ENCODE results near the gene SLC38A10. TPM values are rescaled to one million over a fixed set of nuclear protein-coding genes. Genes with fewer than 3 reads are reported as not detected.

The SLC38A10 gene
- total and polyA plus RNA-seq, 2 experiments from 2014 or later = 94.4 to 131 TPM

DNA sequence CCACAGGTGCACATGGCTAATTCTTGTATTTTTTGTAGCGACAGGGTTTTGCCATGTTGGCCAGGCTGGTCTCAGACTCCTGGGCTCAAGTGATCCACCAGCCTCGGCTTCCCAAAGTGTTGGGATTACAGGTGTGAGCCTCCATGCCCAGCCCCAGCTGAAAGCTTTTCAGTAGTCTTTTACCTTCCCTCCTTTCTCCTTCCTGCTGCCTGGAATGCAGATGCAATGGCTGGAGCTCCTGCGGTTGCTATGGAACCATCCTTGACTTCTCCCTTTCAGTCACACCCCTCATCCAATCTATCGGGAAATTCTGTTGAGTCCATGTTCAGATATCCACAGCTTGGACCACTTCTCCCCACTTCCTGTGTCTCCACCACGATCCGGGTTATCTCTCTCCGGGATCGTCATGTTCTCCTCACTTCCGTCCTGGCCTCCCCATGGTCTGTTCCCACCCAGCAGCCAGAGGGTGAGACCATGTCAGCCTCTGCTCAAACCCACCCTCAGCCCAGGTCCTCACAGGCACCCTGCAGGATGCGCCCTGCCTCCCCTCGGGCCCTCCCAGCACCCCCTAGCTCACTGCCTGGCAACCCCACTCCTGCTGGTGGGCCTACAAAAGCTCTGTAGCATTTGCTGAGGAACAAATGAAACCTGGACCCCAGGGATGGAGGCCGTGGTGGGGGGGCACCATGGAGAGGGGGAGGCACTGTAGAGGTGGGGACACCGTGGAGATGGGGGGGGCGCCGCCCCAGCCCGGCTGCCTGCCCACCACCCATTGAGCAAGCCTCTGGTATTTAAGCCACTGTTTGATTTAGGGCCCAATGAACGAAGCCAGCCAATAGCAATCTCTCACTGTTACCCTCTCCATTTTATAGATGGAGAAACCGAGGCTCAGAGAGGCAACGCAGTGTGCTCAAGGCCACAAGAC is 12.8 kb upstream of the SLC38A10 start:
- Histone ChIP-seq H3K4me1 (ENCODE audit: low read depth) (peaks cover 25% of the 10 kb centered on the region), H3K27me3 (no peaks in the 10 kb centered on the region), H3K36me3 (no peaks in the 10 kb centered on the region), H3K27ac (no peak overlapping the region), H3K9me3 (ENCODE audit: low read depth) (no peaks in the 10 kb centered on the region), H3K4me3 (no peak overlapping the region)
- TF ChIP-seq, protein P1, sequence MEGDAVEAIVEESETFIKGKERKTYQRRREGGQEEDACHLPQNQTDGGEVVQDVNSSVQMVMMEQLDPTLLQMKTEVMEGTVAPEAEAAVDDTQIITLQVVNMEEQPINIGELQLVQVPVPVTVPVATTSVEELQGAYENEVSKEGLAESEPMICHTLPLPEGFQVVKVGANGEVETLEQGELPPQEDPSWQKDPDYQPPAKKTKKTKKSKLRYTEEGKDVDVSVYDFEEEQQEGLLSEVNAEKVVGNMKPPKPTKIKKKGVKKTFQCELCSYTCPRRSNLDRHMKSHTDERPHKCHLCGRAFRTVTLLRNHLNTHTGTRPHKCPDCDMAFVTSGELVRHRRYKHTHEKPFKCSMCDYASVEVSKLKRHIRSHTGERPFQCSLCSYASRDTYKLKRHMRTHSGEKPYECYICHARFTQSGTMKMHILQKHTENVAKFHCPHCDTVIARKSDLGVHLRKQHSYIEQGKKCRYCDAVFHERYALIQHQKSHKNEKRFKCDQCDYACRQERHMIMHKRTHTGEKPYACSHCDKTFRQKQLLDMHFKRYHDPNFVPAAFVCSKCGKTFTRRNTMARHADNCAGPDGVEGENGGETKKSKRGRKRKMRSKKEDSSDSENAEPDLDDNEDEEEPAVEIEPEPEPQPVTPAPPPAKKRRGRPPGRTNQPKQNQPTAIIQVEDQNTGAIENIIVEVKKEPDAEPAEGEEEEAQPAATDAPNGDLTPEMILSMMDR (IDR thresholded peaks at IDR 0.05; ENCODE audit: low read depth, low read length) = no peak
- DNase-seq (ENCODE audit: low read depth in 1 of 2, low spot score in 1 of 2) = no peak

DNA sequence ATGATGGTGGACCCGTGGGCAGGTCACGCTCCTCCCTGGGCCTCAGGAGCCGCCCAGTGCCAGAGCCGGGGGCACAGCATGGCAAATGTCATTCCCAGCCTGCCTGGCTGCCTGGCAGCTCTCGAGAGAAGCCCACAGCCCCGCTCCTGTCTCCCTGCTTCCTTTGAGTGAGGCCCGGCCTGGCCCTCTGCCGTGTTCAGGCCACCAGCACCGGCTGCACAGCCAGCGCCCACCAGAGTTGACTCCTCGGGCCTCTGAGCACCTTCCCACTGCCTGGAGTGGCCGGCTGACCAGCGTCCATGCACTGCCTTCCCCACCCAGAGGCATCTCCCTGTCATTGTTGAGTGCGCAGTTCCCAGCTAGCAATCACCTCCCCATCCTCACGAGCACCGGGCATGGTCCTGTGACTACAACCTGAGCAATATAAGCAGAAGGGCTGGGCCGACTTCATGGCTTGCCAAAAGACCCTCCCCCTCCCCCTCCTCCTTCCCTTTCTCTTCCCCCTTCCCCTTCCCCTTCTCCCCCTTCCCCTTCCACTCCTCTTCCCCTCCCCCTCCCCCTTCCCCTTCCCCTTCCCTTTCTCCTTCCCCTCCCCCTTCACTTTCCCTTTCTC is 11.9 kb upstream of the SLC38A10 start:
- DNase-seq (ENCODE audit: low read depth in 1 of 2, low spot score in 1 of 2) = no peak

DNA sequence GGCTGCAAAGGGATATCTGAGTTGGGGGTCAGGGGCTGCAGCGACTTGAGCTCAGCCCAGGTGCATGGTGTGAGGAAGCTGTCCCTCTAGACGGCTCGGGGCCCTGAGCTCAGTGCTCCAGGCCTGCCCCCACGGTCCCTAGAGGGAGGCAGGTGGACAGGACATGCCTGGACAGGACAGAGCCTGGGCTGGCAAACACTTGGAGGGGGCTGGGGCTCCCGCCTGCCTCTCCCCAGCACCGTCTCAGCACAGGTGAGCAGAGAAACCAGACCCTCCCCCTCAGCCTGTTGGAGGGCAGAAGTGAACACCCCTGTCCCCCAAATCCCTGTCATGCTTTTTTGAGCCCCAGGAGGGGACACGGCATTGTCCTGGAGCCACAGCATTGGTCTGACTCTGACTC is 11.4 kb upstream of the SLC38A10 start:
- Histone ChIP-seq H3K4me3 (no peak overlapping the region), H3K36me3 (no peaks in the 10 kb centered on the region), H3K4me1 (ENCODE audit: low read depth) (peaks cover 29% of the 10 kb centered on the region), H3K27ac (no peak overlapping the region), H3K27me3 (no peaks in the 10 kb centered on the region), H3K9me3 (ENCODE audit: low read depth) (no peaks in the 10 kb centered on the region)
- TF ChIP-seq, protein P1 (IDR thresholded peaks at IDR 0.05; ENCODE audit: low read depth, low read length) = no peak
- no peak for DNase-seq (ENCODE audit: low read depth in 1 of 2, low spot score in 1 of 2)

More for the DNA sequence above, 11.9 kb upstream of the SLC38A10 start:
- Histone ChIP-seq H3K36me3 (no peaks in the 10 kb centered on the region), H3K27ac (peak overlapping the region; percentile 40), H3K27me3 (no peaks in the 10 kb centered on the region), H3K9me3 (ENCODE audit: low read depth) (no peaks in the 10 kb centered on the region), H3K4me3 (no peak overlapping the region), H3K4me1 (ENCODE audit: low read depth) (peaks cover 29% of the 10 kb centered on the region)
- TF ChIP-seq, protein P1 (IDR thresholded peaks at IDR 0.05; ENCODE audit: low read depth, low read length) = no peak

DNA sequence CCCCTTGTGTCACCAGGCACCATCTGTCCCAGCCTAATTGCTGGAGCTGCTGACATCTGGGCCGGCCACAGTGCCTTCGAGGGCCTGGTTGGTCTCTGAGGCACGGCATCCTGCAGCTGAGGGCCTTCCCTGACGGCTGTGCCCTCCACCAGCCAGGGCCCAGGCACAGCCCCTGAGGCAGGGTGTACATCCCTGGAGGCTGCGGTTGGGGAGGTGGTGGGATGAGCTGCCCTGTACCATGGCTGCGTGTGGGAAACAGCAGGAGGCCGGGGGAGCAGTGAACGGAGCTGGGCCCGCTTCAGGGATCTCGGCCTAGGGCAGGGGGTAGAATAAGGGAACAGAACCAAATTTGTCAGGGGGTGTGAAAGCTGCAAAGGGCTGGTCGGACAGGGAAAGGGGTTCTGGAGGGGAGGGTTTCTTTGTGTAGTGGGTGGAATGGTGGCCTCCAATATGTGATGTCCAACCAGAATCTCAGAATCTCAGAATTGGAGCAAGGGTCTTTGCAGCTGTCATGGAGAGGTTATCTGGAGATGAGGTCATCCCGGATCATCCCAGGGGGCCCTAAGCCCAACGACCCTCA is 10.0 kb upstream of the SLC38A10 start:
- Histone ChIP-seq H3K27ac (no peak overlapping the region), H3K4me3 (no peak overlapping the region), H3K27me3 (no peaks in the 10 kb centered on the region), H3K36me3 (no peaks in the 10 kb centered on the region), H3K4me1 (ENCODE audit: low read depth) (peaks cover 18% of the 10 kb centered on the region), H3K9me3 (ENCODE audit: low read depth) (no peaks in the 10 kb centered on the region)
- no peak for DNase-seq (ENCODE audit: low read depth in 1 of 2, low spot score in 1 of 2)
- TF ChIP-seq, protein P1 (IDR thresholded peaks at IDR 0.05; ENCODE audit: low read depth, low read length) = no peak

DNA sequence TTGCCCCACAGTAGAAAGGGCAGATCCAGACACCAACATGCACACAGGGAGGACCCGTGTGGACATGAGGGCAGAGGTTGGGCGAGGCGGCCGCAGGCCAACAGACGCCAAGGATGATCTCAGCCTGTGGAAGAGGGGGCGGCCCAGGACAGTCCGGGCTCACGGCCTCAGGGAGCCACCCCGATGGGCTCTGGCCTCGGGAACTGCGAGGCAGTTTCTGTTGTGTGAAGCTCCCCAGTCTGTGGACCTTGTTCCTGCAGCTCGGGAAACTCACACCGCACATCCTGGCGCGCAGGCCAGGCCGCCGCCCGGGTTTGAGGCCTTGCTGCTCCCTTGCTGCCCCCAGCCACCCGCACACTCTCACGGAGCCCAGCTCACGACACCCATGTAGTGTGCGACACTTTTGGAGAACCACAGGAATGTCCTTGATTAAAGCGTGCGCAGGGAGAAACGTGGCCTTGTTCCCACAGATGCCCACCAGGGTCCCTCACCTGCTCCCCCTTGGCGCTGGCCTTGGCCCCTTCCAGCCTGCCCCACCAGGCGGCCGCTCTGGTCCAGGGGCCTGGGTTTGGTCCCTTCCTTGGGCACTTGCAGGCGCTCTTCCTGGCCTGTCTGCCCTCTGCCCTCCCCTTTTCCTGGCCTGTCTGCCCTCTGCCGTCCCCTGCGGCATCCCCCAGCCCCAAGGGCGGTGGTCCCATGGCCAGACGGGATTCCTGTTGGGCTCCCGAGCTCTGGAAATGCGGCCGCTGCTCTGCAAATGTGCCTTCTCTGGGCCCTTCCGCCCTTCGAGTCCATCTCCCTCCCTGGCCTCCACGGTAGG is 9.3 kb upstream of the SLC38A10 start:
- DNase-seq (ENCODE audit: low read depth in 1 of 2, low spot score in 1 of 2) = no peak
- Histone ChIP-seq H3K36me3 (no peaks in the 10 kb centered on the region), H3K4me3 (no peak overlapping the region), H3K27ac (no peak overlapping the region), H3K9me3 (ENCODE audit: low read depth) (no peaks in the 10 kb centered on the region), H3K4me1 (ENCODE audit: low read depth) (peaks cover 11% of the 10 kb centered on the region), H3K27me3 (no peaks in the 10 kb centered on the region)
- TF ChIP-seq, protein P1 (IDR thresholded peaks at IDR 0.05; ENCODE audit: low read depth, low read length) = no peak
